Duodenal mucosa (tissue), 2 donors: Measurements from ENCODE around the gene HHAT.

Experiments used
- H3K27ac ChIP-seq: one replicate; pipeline ENCODE4 v1.7.0; 2013; ENCODE audit warnings: low read depth, low read length
- H3K27me3 ChIP-seq, 2 donors: one replicate each; pipeline ENCODE4 v1.7.0; 2013; ENCODE audit warnings: low read length in 2 of 2, control low read depth in 1 of 2; ENCODE audit not compliant: insufficient read depth in 2 of 2, control insufficient read depth in 1 of 2
- H3K36me3 ChIP-seq, 2 donors: one replicate each; pipeline ENCODE4 v1.7.0; 2013; ENCODE audit warnings: low read length in 2 of 2, control low read depth in 1 of 2; ENCODE audit not compliant: insufficient read depth in 2 of 2, control insufficient read depth in 1 of 2
- H3K4me1 ChIP-seq, 2 donors: one replicate each; pipeline ENCODE4 v1.7.0; 2013; ENCODE audit warnings: low read length in 2 of 2, control low read depth in 1 of 2; ENCODE audit not compliant: insufficient read depth in 2 of 2, control insufficient read depth in 1 of 2
- H3K4me3 ChIP-seq, 2 donors: one replicate each; pipeline ENCODE4 v1.7.0; 2013; ENCODE audit warnings: low read length in 2 of 2, low read depth in 1 of 2
- H3K9ac ChIP-seq, 2 donors: one replicate each; pipeline ENCODE4 v1.7.0; 2013; ENCODE audit warnings: low read length in 2 of 2, low read depth in 1 of 2
- H3K9me3 ChIP-seq, 2 donors: one replicate each; pipeline ENCODE4 v1.7.0; 2013; ENCODE audit warnings: low read length in 2 of 2, control low read depth in 1 of 2; ENCODE audit not compliant: control insufficient read depth in 1 of 2

Gene HHAT

DNA sequence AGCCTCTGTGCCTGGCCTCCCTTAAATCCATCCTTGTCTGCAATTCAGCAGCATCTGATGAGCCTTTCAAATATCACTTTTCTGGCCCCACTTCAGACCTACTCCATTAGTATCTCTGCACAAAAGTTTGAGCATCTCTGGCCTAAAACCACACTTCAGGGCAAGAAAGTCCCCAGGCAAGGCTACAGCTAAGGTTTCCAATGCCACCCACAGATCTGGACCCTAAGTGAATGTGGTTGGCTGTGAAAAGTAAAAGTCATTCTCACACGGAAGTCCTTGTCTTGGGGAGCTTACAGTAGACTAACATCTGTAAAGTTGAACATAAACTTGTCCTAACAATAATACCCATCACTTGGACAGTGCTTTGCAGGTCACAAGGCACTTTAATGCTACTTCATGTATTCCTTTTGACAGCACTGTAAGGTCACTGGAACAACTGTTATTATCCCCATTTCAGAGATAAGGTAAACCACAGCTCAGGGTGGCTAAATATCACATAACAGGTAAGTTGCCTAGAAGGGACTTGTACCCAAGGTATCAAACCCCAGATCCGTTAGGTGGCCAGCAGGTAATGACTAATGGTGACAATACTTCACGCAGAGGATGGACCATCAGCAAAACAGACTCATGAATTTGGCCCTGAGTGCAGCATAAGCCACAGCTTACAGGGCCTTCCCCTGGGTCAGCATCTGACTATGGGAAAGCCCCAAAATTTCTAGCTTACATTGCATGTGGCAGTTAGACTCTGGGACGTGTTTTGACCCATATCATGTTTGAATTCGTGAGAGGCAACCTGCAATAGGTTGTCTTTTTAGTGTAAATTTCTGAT lies 356.0 kb downstream of the HHAT start:
- H3K9ac ChIP-seq = no peak overlapping the region
- H3K9me3 ChIP-seq = no peaks in the 10 kb centered on the region
- no peak overlapping the region for H3K27ac ChIP-seq
- no peaks in the 10 kb centered on the region for H3K4me1 ChIP-seq
- no peaks in the 10 kb centered on the region for H3K27me3 ChIP-seq
- H3K4me3 ChIP-seq = no peak overlapping the region
- no peaks in the 10 kb centered on the region for H3K36me3 ChIP-seq

- no peaks in the 10 kb centered on the region for H3K9me3 ChIP-seq
- no peaks in the 10 kb centered on the region for H3K27me3 ChIP-seq
- H3K9ac ChIP-seq = no peak overlapping the region
- no peak overlapping the region for H3K4me3 ChIP-seq
- H3K36me3 ChIP-seq = no peaks in the 10 kb centered on the region
- H3K4me1 ChIP-seq = no peaks in the 10 kb centered on the region
- no peak overlapping the region for H3K27ac ChIP-seq
Observed at GRCh38 chr1:210685295-210685650, 356.6 kb downstream of the HHAT start.

GRCh38 chr1:210686841-210687240 lies 358.1 kb downstream of the HHAT start:
- Histone ChIP-seq H3K27ac (no peak overlapping the region), H3K9ac (no peak overlapping the region), H3K4me3 (no peak overlapping the region), H3K4me1 (no peaks in the 10 kb centered on the region), H3K36me3 (no peaks in the 10 kb centered on the region), H3K9me3 (no peaks in the 10 kb centered on the region), H3K27me3 (no peaks in the 10 kb centered on the region)

DNA sequence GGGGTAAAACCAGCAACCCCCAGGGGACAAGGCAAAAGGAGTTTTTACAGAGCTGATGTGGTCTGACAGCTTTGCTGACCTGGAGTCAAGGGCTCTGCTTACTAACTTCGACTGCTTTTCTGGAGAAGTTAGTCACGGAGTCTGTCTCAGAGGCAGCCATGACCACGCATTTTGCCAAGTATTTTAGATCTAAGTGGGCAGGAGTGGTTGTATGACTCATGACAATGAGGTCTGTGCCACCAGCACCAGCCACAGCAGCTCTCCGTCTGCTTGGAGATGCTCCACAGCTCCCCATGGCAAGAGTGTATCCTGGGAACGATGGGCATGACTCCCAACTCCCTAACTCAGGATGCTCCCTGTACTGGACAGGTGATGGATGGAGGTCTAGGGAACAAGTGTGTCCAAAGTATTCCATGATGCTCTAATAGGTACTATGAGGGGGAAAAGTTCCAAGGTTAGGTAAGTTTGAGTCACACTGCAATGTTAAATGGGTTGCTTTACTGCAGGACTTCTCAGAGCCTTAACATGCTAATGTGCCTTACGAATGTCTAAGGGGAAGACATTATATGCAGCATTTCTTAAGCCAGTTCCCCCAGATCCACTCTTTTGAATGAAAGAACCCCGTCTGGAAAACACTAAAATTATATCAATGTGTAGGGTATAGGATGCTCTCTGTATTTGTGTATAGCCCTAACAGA lies 359.0 kb downstream of the HHAT start:
- Histone ChIP-seq H3K27me3 (no peaks in the 10 kb centered on the region), H3K9ac (no peak overlapping the region), H3K4me1 (no peaks in the 10 kb centered on the region), H3K4me3 (no peak overlapping the region), H3K36me3 (no peaks in the 10 kb centered on the region), H3K27ac (no peak overlapping the region), H3K9me3 (no peaks in the 10 kb centered on the region)

DNA sequence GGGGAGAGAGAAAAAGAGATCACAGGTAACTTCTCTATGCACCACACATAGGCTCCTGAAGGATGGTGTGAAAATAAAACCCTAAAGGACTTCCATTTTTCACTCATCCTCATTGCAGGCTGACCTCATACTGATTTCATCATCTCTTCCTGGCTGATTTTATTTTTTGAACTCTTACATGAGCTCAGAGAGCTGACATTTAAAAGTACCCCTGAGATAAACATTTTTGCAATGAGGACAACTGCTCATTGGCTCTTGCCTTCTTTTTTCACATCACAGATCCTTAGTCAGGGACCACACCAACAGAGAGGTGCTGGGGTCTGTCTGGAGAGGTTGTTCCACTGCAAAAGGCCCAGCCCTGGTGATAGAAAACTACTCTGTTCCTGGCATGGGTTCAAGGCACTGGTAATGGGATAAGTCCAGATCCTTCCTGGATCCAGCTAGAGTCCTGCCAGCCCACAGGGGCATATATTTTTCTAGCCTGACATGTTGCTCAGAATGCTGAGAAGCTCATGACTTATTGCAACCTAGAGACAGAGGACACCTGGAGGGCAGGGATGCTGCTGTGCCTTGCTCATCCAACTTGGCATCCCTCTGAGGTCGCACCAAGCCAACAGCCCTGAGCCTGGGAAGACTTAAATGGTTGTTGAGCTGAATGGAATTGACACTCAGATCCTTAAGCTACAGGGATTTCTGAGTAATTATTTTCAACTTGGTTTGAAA lies 360.0 kb downstream of the HHAT start:
- H3K4me1 ChIP-seq = no peaks in the 10 kb centered on the region
- H3K4me3 ChIP-seq = no peak overlapping the region
- H3K27ac ChIP-seq = no peak overlapping the region
- no peaks in the 10 kb centered on the region for H3K36me3 ChIP-seq
- no peaks in the 10 kb centered on the region for H3K9me3 ChIP-seq
- no peaks in the 10 kb centered on the region for H3K27me3 ChIP-seq
- H3K9ac ChIP-seq = no peak overlapping the region

- Histone ChIP-seq H3K27ac (no peak overlapping the region), H3K27me3 (no peaks in the 10 kb centered on the region), H3K4me3 (no peak overlapping the region), H3K4me1 (no peaks in the 10 kb centered on the region), H3K36me3 (no peaks in the 10 kb centered on the region), H3K9ac (no peak overlapping the region), H3K9me3 (no peaks in the 10 kb centered on the region)
Observed at GRCh38 chr1:210689826-210690225, 361.1 kb downstream of the HHAT start.

GRCh38 chr1:210690236-210690635 lies 361.5 kb downstream of the HHAT start:
- H3K27ac ChIP-seq = no peak overlapping the region
- no peaks in the 10 kb centered on the region for H3K27me3 ChIP-seq
- H3K4me3 ChIP-seq = no peak overlapping the region
- no peak overlapping the region for H3K9ac ChIP-seq
- H3K9me3 ChIP-seq = no peaks in the 10 kb centered on the region
- no peaks in the 10 kb centered on the region for H3K4me1 ChIP-seq
- H3K36me3 ChIP-seq = no peaks in the 10 kb centered on the region

GRCh38 chr1:210691039-210691610 lies 362.4 kb downstream of the HHAT start:
- H3K27ac ChIP-seq = no peak overlapping the region
- no peaks in the 10 kb centered on the region for H3K9me3 ChIP-seq
- no peaks in the 10 kb centered on the region for H3K4me1 ChIP-seq
- no peak overlapping the region for H3K4me3 ChIP-seq
- H3K9ac ChIP-seq = no peak overlapping the region
- no peaks in the 10 kb centered on the region for H3K27me3 ChIP-seq
- no peaks in the 10 kb centered on the region for H3K36me3 ChIP-seq

DNA sequence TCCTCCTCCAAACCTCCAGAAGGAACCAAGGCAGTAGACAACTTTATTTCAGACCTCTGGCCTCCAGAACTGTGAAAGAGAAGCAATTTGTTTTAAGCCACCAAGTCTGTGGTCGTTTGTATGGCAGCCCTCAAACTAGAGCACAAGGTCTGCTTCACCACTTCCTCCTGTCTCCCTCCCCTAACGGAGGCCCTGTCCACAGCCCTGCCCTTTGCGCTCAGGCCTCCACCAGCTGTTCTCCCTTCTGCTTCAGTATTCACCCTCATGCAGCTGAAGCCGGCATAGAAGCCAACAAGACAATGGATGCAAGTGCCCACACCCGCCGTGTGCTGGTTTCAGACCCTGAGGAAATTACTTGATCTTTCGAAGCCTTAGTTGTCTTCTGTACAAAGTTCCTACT lies 364.1 kb downstream of the HHAT start:
- Histone ChIP-seq H3K4me1 (no peaks in the 10 kb centered on the region), H3K9ac (no peak overlapping the region), H3K27me3 (no peaks in the 10 kb centered on the region), H3K36me3 (no peaks in the 10 kb centered on the region), H3K4me3 (no peak overlapping the region), H3K9me3 (no peaks in the 10 kb centered on the region), H3K27ac (no peak overlapping the region)

- no peak overlapping the region for H3K4me3 ChIP-seq
- no peaks in the 10 kb centered on the region for H3K36me3 ChIP-seq
- H3K9me3 ChIP-seq = no peaks in the 10 kb centered on the region
- H3K27me3 ChIP-seq = no peaks in the 10 kb centered on the region
- H3K27ac ChIP-seq = no peak overlapping the region
- no peaks in the 10 kb centered on the region for H3K4me1 ChIP-seq
- H3K9ac ChIP-seq = no peak overlapping the region
Observed at GRCh38 chr1:210695026-210695425, 366.3 kb downstream of the HHAT start.
